Ecto neural progenitor cell (in vitro differentiated cells): ENCODE measurements around the gene CD22.

Experiments
- DNase-seq: peaks from one replicate; pipeline ENCODE4 v3.0.0-alpha.2; 2018; ENCODE audit warnings: low spot score

CD22 gene

DNA sequence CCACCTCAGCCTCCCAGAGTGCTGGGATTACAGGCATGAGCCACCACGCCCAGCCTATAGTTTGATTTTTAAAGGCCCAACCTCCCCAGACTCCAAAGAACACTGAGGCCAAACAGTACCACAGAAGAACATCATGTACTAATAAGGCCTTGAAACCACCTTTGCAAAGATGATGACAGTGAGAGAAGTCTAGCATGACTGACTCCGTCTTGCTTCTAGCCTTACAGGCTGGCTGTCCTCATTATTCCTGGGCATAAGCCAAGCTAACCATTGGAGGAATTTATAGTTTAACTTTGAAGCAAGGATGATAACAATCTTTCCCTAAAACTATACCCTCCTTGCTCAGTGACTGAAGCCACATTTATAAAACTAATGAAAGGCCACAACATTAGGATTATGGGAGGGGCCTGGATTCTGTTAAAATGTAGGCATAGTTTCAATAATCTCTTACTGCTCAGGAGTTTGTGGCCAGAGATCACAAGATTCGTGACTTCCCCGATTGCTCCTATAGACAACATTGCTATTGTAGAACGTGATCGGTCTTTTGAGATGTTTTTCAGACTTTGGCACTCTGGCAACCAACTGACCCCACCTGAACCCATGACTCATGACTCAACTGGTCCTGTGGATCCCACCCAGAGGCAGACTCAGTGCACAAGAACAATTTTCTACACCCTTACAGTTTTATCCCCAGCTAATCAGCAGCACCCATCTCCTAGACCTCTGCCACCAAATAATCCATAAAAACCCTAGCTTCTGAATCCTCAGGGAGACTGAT lies 59.5 kb downstream of the CD22 start:
- DNase-seq = no peak

DNA sequence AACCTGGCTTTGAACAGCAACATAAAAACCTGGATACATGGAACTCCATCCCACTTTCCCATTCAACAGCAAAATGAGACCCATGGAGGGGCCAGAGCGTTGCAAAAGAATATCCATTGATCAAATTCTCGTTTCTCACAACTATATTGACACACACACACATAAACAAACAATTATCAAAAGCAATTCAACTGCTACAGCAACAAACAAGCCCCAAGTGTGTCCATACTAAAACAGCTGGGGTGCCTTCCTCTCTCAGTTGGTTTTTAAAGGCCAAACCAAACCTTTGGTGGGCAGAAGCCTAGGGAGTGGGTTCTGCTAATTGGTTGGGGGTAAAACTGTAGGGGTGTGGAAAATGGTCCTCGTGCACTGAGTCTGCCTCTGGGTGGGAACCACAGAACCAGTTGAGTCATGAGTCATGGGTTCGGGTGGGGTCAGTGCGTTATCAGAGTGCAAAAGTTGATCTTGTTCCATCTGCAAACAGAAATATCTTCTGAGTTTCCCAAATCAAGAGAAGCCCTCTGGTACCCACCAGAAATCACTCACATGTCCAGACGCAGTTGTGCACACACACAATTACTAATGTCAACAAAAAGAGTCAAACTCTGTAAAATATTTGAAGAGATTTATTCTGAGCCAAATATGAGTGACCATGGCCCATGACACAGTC lies 60.3 kb downstream of the CD22 start:
- peak; percentile 18 for DNase-seq

DNA sequence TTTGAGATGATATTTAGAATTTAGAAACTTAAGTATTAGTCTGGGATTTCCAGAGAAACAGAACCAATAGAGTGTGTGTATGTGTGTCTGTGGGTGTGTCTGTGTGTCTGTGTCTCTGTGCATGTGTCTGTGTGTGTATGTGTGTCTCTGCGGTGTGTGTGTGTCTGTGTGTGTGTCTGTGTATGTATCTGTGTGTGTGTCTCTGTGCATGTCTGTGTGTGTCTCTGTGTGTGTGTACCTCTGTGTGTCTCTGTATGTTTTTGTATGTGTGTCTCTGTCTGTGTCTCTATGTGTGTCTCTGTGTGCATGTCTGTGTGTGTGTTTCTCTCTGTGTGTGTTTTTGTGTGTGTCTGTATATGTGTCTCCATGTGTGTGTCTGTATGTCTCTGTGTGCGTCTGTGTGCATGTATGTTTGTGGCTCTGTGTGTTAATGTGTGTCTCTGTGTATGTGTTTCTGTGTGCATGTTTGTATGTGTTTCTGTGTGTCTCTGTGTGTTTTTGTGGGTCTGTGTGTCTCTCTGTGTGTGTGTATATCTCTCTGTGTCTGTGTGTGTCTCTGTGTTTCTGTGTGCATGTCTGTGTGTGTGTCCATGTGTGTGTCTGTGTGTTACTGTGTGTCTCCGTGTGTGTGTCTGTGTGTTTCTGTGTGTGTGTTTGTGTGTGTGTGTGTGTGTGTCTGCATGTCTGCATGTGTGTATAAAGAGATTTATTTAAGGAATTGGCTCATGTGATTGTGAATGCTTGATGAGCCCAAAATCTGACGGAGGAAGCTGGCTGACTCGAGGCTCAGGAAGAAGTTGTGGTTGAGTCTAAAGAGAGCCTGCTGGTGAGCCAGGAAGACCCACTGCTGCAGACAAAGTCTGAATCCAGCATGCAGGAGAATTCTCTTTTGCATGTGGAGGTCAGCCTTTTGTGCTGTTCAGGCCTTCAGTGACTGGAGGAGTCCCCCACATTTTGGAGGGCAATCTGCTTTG lies 64.0 kb downstream of the CD22 start:
- peak; percentile 23 for DNase-seq

DNA sequence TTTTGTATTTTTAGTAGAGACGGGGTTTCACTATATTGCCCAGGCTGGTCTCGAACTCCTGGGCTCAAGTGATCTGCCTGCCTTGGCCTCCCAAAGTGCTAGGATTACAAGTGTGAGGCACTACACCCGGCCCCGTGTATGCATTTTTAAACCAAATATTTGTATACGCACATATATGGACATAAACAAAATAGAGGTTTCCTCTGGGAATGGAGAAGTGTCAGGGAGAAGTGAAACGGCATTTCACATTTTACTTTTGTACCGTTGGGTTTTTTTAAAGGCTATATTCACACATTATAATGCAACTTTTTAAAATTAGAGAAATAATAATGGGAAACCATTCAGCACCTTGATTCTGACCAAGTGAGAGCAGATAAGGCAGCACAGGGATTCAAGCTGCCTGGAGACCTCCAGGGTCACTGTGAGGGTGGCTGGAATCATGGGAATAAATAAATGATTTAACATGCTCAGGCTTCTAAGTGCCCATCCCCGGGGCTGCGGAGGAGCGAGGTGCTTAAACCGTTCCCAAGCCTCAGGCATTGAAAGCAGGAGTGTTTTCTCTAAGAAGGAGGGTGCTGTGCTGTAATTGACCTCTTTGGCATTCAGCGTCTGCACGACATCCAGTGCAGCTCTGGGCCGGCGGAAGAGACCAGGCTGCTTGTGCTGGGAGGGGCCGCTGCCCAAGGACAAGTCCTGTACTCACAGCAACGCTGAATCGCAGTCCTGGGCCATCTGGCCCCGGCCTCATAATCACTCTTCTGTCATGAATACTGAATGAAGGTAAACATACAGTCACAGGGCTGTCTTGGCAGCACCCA lies 66.6 kb downstream of the CD22 start:
- DNase-seq = peak; percentile 54

DNA sequence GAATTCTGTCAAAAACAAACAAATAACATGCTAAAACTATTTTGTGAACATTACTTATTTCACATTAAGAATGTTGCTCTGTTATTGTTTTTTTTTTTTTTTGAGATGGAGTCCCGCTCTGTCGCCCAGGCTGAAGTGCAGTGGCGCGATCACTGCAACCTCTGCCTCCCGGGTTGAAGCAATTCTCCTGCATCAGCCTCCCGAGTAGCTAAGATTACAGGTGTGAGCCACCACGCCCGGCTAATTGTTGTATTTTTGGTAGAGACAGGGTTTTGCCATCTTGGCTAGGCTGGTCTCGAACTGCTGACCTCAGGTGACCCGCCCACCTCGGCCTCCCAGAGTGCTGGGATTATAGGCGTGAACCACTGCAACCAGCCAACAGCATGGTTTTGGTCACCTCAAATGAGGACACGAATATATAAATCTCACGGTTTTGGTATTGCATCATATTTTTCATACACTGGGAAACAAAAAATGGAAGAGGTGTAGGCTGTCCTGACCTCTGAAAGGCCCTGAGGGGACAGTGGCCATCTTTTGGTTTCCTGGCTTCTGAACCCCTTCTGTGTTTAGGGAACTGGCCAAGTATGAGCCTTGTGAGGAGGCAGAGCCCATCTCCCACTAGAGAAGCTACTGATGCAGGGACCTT lies 67.4 kb downstream of the CD22 start:
- no peak for DNase-seq
